CD8-positive, alpha-beta memory T cell (primary cell): ENCODE measurements around the gene UFD1. TPM values are rescaled to one million over a fixed set of nuclear protein-coding genes. Genes with fewer than 3 reads are reported as not detected.

ENCODE experiments used
- polyA plus RNA-seq: library from polyadenylated mRNA; unstranded; fragments of 300-500 nt; fragmentation: Illumina TruSeq; gene quantifications from one replicate; pipeline ENCODE4 v1.2.3, GENCODE V29; 2021
- total RNA-seq, 2 experiments: library from RNA; stranded (reverse); gene quantifications; one replicate each; pipeline ENCODE4 v1.2.3, GENCODE V29; 2021

Gene UFD1
- total and polyA plus RNA-seq, 3 experiments from 2014 or later = 82.7 to 88.8 (median 87.3) TPM

Other genes with a start within 250 kb of the UFD1 start
- under 1 TPM; 0.58 to 0.88 TPM for gene CLTCL1, start 187.5 kb downstream of the UFD1 start, total RNA-seq
- gene CLTCL1, start 187.5 kb downstream of the UFD1 start, polyA plus RNA-seq = 0.51 TPM
- gene HIRA, start 47.5 kb downstream of the UFD1 start, total RNA-seq = 10 to 100 TPM; 38.5 to 44.8 TPM
- gene HIRA, start 47.5 kb downstream of the UFD1 start, polyA plus RNA-seq = 4.6 TPM
- 10 to 100 TPM; 47.7 to 48.6 TPM for gene MRPL40, start 46.6 kb downstream of the UFD1 start, total RNA-seq
- gene MRPL40, start 46.6 kb downstream of the UFD1 start, polyA plus RNA-seq = 62.4 TPM
- 10 to 100 TPM; 24.4 to 27.7 TPM for gene C22orf39, start 31.5 kb downstream of the UFD1 start, total RNA-seq
- 59.9 TPM for gene C22orf39, start 31.5 kb downstream of the UFD1 start, polyA plus RNA-seq
- 100 to 1,000 TPM in 1 of 2 experiments, 10 to 100 TPM in 1; 99.0 to 101 TPM for gene CDC45, start 727 bp upstream of the UFD1 start, total RNA-seq
- 0.17 TPM for gene CDC45, start 727 bp upstream of the UFD1 start, polyA plus RNA-seq
- not detected for gene CLDN5, start 45.2 kb upstream of the UFD1 start, total RNA-seq
- not detected for gene CLDN5, start 45.2 kb upstream of the UFD1 start, polyA plus RNA-seq
- gene SEPTIN5, start 235.3 kb upstream of the UFD1 start, total RNA-seq = under 1 TPM; 0.20 to 0.38 TPM
- not detected for gene SEPTIN5, start 235.3 kb upstream of the UFD1 start, polyA plus RNA-seq
- not detected for gene GP1BB, start 244.3 kb upstream of the UFD1 start, total RNA-seq
- not detected for gene GP1BB, start 244.3 kb upstream of the UFD1 start, polyA plus RNA-seq